ENCODE measurements around the gene EPG5. TPM values are rescaled to one million over a fixed set of nuclear protein-coding genes. Genes with fewer than 3 reads are reported as not detected.

Gene EPG5
- total RNA-seq, 1 donor from 2014 or later = 34.0 TPM

GRCh38 chr18:45865466-45865865 lies 101.7 kb downstream of the EPG5 start:
- Histone ChIP-seq H3K4me2 (no peak overlapping the region), H3K27me3 (no peaks in the 10 kb centered on the region), H3K79me2 (ENCODE audit: low read depth) (no peaks in the 10 kb centered on the region), H3K27ac (no peak overlapping the region), H3K36me3 (peaks cover 5% of the 10 kb centered on the region), H3F3A (ENCODE audit: low read depth) (no peaks in the 10 kb centered on the region), H3K9ac (no peak overlapping the region), H2AFZ (replicated peaks) (no peak overlapping the region), H3K4me3 (no peak overlapping the region), H3K4me1 (no peaks in the 10 kb centered on the region), H4K20me1 (ENCODE audit: low read depth) (no peaks in the 10 kb centered on the region), H3K9me3 (ENCODE audit: low read depth) (no peaks in the 10 kb centered on the region)
- no peaks in the 10 kb centered on the region for H3K9me3 Mint-ChIP-seq
- peaks cover 50% of the 10 kb centered on the region for H3K36me3 Mint-ChIP-seq
- no peak overlapping the region for H3K4me3 Mint-ChIP-seq
- no peak for TF ChIP-seq CTCF (IDR thresholded peaks at IDR 0.05)
- TF ChIP-seq EZH2 (IDR thresholded peaks at IDR 0.05) = no peak
- no peak for TF ChIP-seq EZH2phosphoT487 (IDR thresholded peaks at IDR 0.05)
- no peak for DNase-seq (ENCODE audit: low spot score)
- no peaks in the 10 kb centered on the region for H3K27me3 Mint-ChIP-seq (ENCODE audit: insufficient read depth, low read depth)
- H3K27ac Mint-ChIP-seq = no peak overlapping the region
- no peaks in the 10 kb centered on the region for H3K4me1 Mint-ChIP-seq

GRCh38 chr18:45864081-45864480 lies 103.0 kb downstream of the EPG5 start:
- no peak for TF ChIP-seq CTCF (IDR thresholded peaks at IDR 0.05)
- no peak for TF ChIP-seq EZH2phosphoT487 (IDR thresholded peaks at IDR 0.05)
- no peak for TF ChIP-seq EZH2 (IDR thresholded peaks at IDR 0.05)
- no peaks in the 10 kb centered on the region for H3K27me3 Mint-ChIP-seq (ENCODE audit: insufficient read depth, low read depth)

GRCh38 chr18:45863469-45863868 lies 103.7 kb downstream of the EPG5 start:
- H4K20me1 ChIP-seq (ENCODE audit: low read depth) = no peaks in the 10 kb centered on the region
- H3K27ac Mint-ChIP-seq = no peak overlapping the region
- no peak overlapping the region for H3K27ac ChIP-seq
- no peaks in the 10 kb centered on the region for H3K4me1 Mint-ChIP-seq
- no peaks in the 10 kb centered on the region for H3K79me2 ChIP-seq (ENCODE audit: low read depth)
- H3K36me3 Mint-ChIP-seq = peaks cover 48% of the 10 kb centered on the region
- no peaks in the 10 kb centered on the region for H3K27me3 Mint-ChIP-seq (ENCODE audit: insufficient read depth, low read depth)
- TF ChIP-seq CTCF (IDR thresholded peaks at IDR 0.05) (no peak), EZH2phosphoT487 (IDR thresholded peaks at IDR 0.05) (no peak), EZH2 (IDR thresholded peaks at IDR 0.05) (no peak)
- H3K4me2 ChIP-seq = no peak overlapping the region
- peaks cover 5% of the 10 kb centered on the region for H3K36me3 ChIP-seq
- no peaks in the 10 kb centered on the region for H3K4me1 ChIP-seq
- no peak overlapping the region for H3K9ac ChIP-seq
- H3F3A ChIP-seq (ENCODE audit: low read depth) = no peaks in the 10 kb centered on the region
- no peaks in the 10 kb centered on the region for H3K9me3 ChIP-seq (ENCODE audit: low read depth)
- H3K4me3 Mint-ChIP-seq = no peak overlapping the region
- H3K9me3 Mint-ChIP-seq = no peaks in the 10 kb centered on the region
- no peaks in the 10 kb centered on the region for H3K27me3 ChIP-seq
- no peak for DNase-seq (ENCODE audit: low spot score)
- H3K4me3 ChIP-seq = no peak overlapping the region
- no peak overlapping the region for H2AFZ ChIP-seq (replicated peaks)

More at GRCh38 chr18:45864081-45864480, 103.0 kb downstream of the EPG5 start:
- Histone ChIP-seq H3K27ac (no peak overlapping the region), H3K27me3 (no peaks in the 10 kb centered on the region), H3K4me1 (no peaks in the 10 kb centered on the region), H3F3A (ENCODE audit: low read depth) (no peaks in the 10 kb centered on the region), H3K4me3 (no peak overlapping the region), H2AFZ (replicated peaks) (no peak overlapping the region), H3K9ac (no peak overlapping the region), H3K36me3 (peaks cover 5% of the 10 kb centered on the region), H3K79me2 (ENCODE audit: low read depth) (no peaks in the 10 kb centered on the region), H4K20me1 (ENCODE audit: low read depth) (no peaks in the 10 kb centered on the region), H3K4me2 (no peak overlapping the region), H3K9me3 (ENCODE audit: low read depth) (no peaks in the 10 kb centered on the region)
- Mint-ChIP-seq H3K27ac (no peak overlapping the region), H3K9me3 (no peaks in the 10 kb centered on the region), H3K4me1 (no peaks in the 10 kb centered on the region), H3K4me3 (no peak overlapping the region), H3K36me3 (peaks cover 46% of the 10 kb centered on the region)
- DNase-seq (ENCODE audit: low spot score) = no peak

Measured in neural progenitor cell (in vitro differentiated cells).